ENCODE results near the gene FGG.

FGG gene

DNA sequence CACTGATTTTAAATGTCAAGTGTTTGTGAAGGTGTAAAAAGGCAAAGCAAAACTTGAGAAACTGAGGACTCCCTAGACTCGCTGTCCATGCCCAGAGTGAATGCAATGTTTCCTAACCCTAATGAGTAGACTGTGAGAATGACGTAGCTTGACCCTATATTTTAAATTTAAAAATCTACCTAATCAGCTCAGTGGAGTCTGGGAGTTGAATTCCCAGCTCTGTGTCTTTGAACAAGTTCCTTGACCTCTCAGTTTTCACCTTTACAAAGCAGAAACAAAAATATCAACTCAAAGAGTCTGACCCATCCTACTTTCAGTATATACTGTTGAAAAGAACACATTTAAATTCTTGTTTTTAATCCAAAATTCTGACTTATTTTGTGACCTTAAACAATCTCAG, 24.3 kb downstream of the FGG start:
- no peak for DNase-seq (ENCODE audit: low read depth in 2 of 3, low spot score in 1 of 3)

DNA sequence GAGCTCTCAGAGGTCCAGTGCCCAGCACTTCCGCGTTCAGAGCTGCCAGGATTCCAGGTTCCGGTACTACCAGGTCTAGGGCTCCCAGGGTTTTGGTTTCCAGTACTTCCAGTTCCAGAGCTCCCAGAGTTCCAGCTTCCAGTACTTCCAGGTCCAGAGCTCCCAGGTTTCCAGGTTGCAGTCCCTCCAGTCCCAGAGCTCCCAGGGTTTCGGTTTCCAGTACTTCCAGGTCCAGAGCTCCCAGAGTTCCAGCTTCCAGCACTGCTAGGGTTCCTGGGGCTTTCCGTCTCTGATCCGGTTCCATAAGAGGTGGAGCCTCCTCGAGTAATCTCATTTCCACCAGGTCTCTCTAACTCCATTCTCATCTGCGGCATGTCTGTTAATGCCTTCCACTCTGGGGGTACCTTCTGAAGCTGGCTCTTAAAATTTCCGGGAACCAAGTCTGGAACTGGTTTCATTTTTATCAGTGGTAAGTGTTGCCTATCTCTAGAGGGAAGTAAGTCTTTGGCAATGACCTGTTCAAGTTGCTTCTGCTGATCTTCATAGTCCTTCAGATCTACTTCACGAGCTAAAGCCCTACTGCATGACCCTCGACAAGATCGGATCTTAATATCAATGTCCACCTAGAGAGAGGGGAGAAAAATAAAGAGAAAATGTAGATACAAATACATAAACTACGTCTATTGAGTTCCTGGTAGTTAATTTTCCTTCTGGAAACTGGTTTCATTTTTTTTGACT, 26.0 kb downstream of the FGG start:
- DNase-seq (ENCODE audit: low read depth in 2 of 3, low spot score in 1 of 3): no peak

- DNase-seq (ENCODE audit: low read depth in 2 of 3, low spot score in 1 of 3): no peak
Measured at GRCh38 chr4:154585369-154586018, 27.0 kb downstream of the FGG start.

DNA sequence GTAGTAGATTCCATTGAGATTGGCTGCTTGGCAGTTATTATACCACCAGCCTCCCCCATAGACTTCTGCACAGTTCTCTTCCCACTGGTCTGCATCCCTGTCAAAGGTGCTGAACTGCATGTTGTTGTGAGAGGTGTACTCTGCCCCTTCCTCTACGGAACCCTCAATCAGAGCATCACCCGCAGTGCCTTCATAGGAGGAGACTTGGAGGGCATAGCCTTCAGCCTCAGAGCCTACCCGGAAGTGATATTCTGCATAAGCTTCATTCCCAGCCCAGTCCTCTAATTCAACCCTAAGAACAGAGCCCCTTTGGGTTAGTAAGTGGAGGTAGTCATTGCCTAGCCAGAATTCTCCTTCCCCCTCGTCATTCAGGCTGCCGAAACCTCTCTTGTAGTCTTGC, 28.2 kb downstream of the FGG start:
- DNase-seq (ENCODE audit: low read depth in 2 of 3, low spot score in 1 of 3): no peak

GRCh38 chr4:154583677-154584076, 28.8 kb downstream of the FGG start:
- no peak for DNase-seq (ENCODE audit: low read depth in 2 of 3, low spot score in 1 of 3)

GRCh38 chr4:154583230-154583629, 29.2 kb downstream of the FGG start:
- no peak for DNase-seq (ENCODE audit: low read depth in 2 of 3, low spot score in 1 of 3)

DNA sequence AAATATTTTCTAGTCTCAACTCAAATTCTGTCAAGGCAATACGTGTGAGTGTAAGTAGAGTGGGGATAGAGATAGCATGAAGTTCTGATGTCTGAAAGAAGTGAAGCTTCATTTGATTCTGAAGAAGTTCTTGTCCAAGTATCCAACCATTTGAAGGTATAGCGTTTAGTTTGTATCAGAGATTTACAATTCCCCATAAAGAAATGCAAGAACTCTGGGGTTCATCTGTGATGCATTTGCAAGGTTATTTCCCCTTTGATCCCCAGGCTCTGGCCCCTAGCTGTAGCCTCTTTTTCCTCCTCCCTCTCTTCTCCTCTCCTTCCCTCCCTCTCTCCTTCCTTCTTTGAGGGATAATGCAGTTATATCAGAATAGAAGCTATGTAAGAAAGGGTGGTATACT, 29.7 kb downstream of the FGG start:
- no peak for DNase-seq (ENCODE audit: low read depth in 2 of 3, low spot score in 1 of 3)

GRCh38 chr4:154579927-154580326, 32.5 kb downstream of the FGG start:
- DNase-seq (ENCODE audit: low read depth in 2 of 3, low spot score in 1 of 3): no peak

DNA sequence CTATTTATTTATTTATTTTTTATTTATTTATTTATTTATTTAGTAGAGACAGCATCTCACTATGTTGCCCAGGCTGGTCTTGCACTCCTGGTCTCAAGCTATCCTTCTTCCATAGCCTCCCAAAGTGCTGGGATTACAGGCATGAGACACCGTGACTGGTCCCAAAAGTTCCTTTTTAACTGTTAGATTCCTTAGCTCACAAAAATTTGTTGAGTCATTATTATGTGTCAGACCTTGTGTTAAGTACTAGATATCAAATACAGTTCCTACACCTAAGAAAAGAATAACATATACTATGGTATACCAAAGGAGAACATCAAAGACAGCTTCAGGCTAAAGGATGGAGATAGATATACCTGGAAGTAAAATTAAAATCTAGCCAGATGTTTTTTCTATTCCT, 33.5 kb downstream of the FGG start:
- no peak for DNase-seq (ENCODE audit: low read depth in 2 of 3, low spot score in 1 of 3)

DNA sequence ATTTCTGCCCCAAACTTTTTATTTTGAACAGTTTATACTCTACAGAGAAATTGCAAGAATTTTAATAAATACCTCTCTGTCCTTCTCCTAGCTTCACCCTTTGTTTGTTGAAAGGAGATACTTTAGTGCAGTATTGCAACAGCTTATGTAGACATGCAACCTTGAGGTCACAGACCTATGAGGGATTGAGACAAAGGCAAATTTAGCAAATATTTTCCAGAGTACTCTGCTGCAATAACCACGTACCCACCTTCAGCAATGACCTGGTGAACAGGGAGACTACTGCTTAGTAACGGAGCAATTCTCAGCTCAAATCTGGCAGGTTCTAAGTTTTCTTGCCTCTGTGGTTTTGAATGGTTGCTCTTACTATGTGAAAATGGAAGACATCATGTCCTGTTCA, 35.1 kb downstream of the FGG start:
- DNase-seq (ENCODE audit: low read depth in 2 of 3, low spot score in 1 of 3): no peak

GRCh38 chr4:154574311-154574710, 38.1 kb downstream of the FGG start:
- DNase-seq (ENCODE audit: low read depth in 2 of 3, low spot score in 1 of 3): no peak

GRCh38 chr4:154573190-154573870, 39.1 kb downstream of the FGG start:
- DNase-seq (ENCODE audit: low read depth in 2 of 3, low spot score in 1 of 3): no peak

GRCh38 chr4:154569584-154569983, 42.9 kb downstream of the FGG start:
- no peak for DNase-seq (ENCODE audit: low read depth in 2 of 3, low spot score in 1 of 3)

DNA sequence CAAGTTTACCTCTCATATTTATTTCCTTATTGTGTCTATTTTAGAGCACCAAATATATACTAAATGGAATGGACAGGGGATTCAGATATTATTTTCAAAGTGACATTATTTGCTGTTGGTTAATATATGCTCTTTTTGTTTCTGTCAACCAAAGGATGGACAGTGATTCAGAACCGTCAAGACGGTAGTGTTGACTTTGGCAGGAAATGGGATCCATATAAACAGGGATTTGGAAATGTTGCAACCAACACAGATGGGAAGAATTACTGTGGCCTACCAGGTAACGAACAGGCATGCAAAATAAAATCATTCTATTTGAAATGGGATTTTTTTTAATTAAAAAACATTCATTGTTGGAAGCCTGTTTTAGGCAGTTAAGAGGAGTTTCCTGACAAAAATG, 43.4 kb downstream of the FGG start:
- DNase-seq (ENCODE audit: low read depth in 2 of 3, low spot score in 1 of 3): no peak

DNA sequence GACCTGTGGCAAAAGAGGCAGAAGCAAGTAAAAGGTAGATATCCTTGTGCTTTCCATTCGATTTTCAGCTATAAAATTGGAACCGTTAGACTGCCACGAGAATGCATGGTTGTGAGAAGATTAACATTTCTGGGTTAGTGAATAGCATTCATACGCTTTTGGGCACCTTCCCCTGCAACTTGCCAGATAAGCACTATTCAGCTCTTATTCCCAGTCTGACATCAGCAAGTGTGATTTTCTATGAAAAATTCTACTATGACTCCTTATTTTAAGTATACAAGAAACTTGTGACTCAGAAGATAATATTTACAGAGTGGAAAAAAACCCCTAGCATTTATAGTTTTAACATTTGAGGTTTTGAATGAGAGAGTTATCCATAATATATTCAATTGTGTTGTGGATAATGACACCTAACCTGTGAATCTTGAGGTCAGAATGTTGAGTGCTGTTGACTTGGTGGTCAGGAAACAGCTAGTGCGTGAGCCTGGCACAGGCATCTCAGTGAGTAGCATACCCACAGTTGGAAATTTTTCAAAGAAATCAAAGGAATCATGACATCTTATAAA, 45.7 kb downstream of the FGG start:
- no peak for DNase-seq (ENCODE audit: low read depth in 2 of 3, low spot score in 1 of 3)

GRCh38 chr4:154565704-154566103, 46.8 kb downstream of the FGG start:
- no peak for DNase-seq (ENCODE audit: low read depth in 2 of 3, low spot score in 1 of 3)

- DNase-seq (ENCODE audit: low read depth in 2 of 3, low spot score in 1 of 3): no peak
Measured at GRCh38 chr4:154564311-154564710, 48.1 kb downstream of the FGG start.

- no peak for DNase-seq (ENCODE audit: low read depth in 2 of 3, low spot score in 1 of 3)
Measured at GRCh38 chr4:154562697-154563254, 49.7 kb downstream of the FGG start, which contains the start of gene FGB. Gene FGB, plus strand, starts transcription at chr4:154563011. Its CDS starts 8 bp downstream, at chr4:154563019.

DNA sequence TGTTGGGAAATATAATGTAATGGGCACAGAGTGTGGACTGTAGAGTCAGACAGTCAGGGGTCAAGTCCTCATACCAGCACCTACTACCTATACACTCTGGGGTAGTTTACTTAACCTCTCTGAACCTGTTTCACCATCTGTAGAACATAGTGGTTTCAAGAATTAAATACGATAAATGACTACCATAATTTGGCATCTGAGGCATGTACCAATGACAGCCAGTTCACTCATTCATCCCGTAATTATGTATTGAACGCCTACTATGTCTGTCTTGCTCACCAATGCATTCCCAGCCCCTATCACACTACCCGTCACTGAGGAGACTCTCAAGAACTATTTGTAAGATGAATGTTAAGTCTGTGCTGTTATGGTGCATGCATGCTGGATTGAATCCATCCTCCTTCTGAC, 51.6 kb downstream of the FGG start:
- DNase-seq (ENCODE audit: low read depth in 2 of 3, low spot score in 1 of 3): no peak

DNA sequence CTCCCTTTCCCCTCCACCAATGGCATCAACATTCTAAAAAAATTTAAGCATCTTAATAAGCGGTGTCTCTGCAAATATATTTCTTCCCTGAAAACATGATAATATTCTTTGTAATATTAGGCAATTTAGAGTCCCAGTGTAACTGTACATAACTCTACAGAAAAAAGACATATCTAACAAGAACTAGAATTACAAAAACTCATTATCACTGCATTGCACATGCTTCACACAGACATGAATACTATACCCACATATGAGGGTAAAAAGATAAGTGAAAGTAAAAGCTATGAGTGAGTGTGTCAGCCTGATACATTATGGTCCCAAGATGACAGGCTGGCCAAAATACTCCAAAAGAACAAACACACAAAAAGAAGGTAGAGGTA, 52.0 kb downstream of the FGG start:
- DNase-seq (ENCODE audit: low read depth in 2 of 3, low spot score in 1 of 3): no peak

DNA sequence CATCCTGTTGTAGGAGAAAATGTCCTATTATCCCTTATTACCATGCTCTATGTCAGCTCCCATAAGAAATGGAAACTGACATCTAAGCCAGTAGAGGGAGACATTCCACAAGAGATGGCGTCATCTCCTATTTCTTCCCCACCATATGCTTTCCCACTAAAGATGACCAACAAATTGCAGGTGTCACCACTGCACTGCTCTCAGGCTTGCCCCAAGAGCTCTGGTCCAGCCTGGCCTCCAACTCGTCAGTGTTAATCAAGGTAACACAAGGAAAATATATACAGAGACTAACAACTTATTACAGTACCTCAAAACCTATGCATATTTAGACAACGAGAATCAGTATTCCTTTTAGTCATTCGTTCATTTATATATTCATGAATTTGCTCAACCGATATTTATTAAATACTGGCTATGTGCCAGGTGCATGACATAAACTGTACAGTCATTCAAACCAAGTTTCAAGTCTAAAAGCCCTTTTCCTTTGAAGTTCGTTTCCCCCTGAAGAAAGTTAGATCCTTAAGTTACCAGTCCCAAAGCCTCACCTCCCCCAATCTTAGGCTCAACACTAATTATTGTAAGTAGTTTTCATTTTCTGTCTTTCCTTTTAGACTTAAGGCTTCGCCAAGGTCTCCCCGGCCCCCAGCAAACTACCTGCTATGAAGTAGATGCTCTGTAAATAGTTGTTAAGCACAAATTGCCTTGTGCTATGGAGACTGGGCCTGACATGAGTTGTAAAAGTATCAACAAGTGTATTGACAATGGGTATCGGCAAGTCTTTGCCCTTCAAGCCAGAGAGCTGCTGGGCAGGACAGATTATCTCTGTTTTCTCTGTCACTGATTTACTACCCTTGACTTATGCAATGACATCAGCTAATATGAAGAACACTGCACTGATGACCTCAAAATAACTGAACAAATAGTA, 52.7 kb downstream of the FGG start:
- no peak for DNase-seq (ENCODE audit: low read depth in 2 of 3, low spot score in 1 of 3)
